HEK293T (cell line): ENCODE data around the gene ITGB7.

Experiments
- ARNT ChIP-seq: fragments of 450-650 bp; IDR thresholded peaks from 2 replicates; pipeline ENCODE4 v1.6.1; 2017; ENCODE audit warnings: mild to moderate bottlenecking
- FOXA1 ChIP-seq: fragments of 450-650 bp; IDR thresholded peaks from 2 replicates; pipeline ENCODE4 v1.6.1; 2016; ENCODE audit warnings: mild to moderate bottlenecking
- FOXK2 ChIP-seq: fragments of 450-650 bp; IDR thresholded peaks from 2 replicates; pipeline ENCODE4 v1.6.1; 2016; ENCODE audit warnings: mild to moderate bottlenecking
- FOXM1 ChIP-seq: fragments of 450-650 bp; IDR thresholded peaks from 2 replicates; pipeline ENCODE4 v1.6.1; 2017; ENCODE audit warnings: mild to moderate bottlenecking, borderline replicate concordance
- HDGF ChIP-seq: fragments of 450-650 bp; IDR thresholded peaks from 2 replicates; pipeline ENCODE4 v1.6.1; 2017; ENCODE audit warnings: antibody characterized with exemption, borderline replicate concordance
- LEF1 ChIP-seq: fragments of 450-650 bp; IDR thresholded peaks from 2 replicates; pipeline ENCODE4 v1.6.1; 2017; ENCODE audit warnings: mild to moderate bottlenecking, borderline replicate concordance
- NFRKB ChIP-seq: fragments of 450-650 bp; IDR thresholded peaks from 2 replicates; pipeline ENCODE4 v1.6.1; 2016; ENCODE audit warnings: mild to moderate bottlenecking, moderate library complexity
- SP1 ChIP-seq: fragments of 450-650 bp; IDR thresholded peaks from 2 replicates; pipeline ENCODE4 v1.6.1; 2017
- SUZ12 ChIP-seq: fragments of 450-650 bp; IDR thresholded peaks from 2 replicates; pipeline ENCODE4 v1.6.1; 2016; ENCODE audit warnings: mild to moderate bottlenecking
- TARDBP ChIP-seq: fragments of 450-650 bp; IDR thresholded peaks from 2 replicates; pipeline ENCODE4 v1.6.1; 2016
- ZNF384 ChIP-seq: fragments of 450-650 bp; IDR thresholded peaks from 2 replicates; pipeline ENCODE4 v1.6.1; 2016

- TF ChIP-seq NFRKB (no peak), TARDBP (no peak), FOXM1 (no peak), SUZ12 (no peak), ZNF384 (no peak), SP1 (no peak), ARNT (no peak), LEF1 (no peak), FOXA1 (no peak), HDGF (no peak), FOXK2 (no peak)
Observed at GRCh38 chr12:53227836-53228235, 20.8 kb upstream of the ITGB7 start.
